ENCODE data around the gene GNB1.

The GNB1 gene

GRCh38 chr1:1757422-1758058 is 133.3 kb downstream of the GNB1 start:
- Histone ChIP-seq H3K23ac (ENCODE audit: low read depth, low read length, poor library complexity) (peak overlapping the region; percentile 97), H3K18ac (ENCODE audit: low read length) (no peak overlapping the region), H4K91ac (ENCODE audit: low read depth, low read length, poor library complexity) (no peak overlapping the region), H2BK12ac (ENCODE audit: low read length) (no peak overlapping the region), H4K8ac (ENCODE audit: low read depth, low read length) (no peak overlapping the region), H3K4me1 (ENCODE audit: control insufficient read depth in 2 of 2, insufficient read depth in 1 of 2, low read depth in 1 of 2, low read length in 2 of 2) (no peaks in the 10 kb centered on the region), H3K9me3 (replicated peaks in 1 of 2; ENCODE audit: control insufficient read depth in 2 of 2, insufficient read depth in 1 of 2, low read depth in 1 of 2, low read length in 2 of 2) (no peaks in the 10 kb centered on the region), H3K9ac (ENCODE audit: low read depth, low read length, poor library complexity) (no peak overlapping the region), H2BK5ac (ENCODE audit: low read length) (peak overlapping the region; percentile 53), H3K14ac (ENCODE audit: low read length) (no peak overlapping the region), H2BK120ac (ENCODE audit: low read depth, low read length) (no peak overlapping the region), H3K4me2 (ENCODE audit: insufficient read depth, low read length, poor library complexity, severe bottlenecking) (no peak overlapping the region), H2AK5ac (ENCODE audit: low read depth, low read length) (no peak overlapping the region), H3K36me3 (replicated peaks in 1 of 2; ENCODE audit: control insufficient read depth in 2 of 2, insufficient read depth in 2 of 2, low read length in 2 of 2) (peaks cover 48 to 94% of the 10 kb centered on the region in 2 donors), H3K4me3 (ENCODE audit: low read length in 2 of 2) (no peak overlapping the region), H3K27me3 (ENCODE audit: control insufficient read depth in 3 of 3, insufficient read depth in 3 of 3, low read depth in 1 of 3, low read length in 3 of 3) (no peaks in the 10 kb centered on the region), H3K4ac (ENCODE audit: low read length) (no peak overlapping the region), H3K79me1 (ENCODE audit: low read depth, low read length) (peaks cover 29% of the 10 kb centered on the region), H3K27ac (replicated peaks; ENCODE audit: low read length) (no peak overlapping the region), H2BK15ac (ENCODE audit: low read length) (no peak overlapping the region), H2AFZ (ENCODE audit: low read length) (no peak overlapping the region)
- no CpG with 5 or more reads among the region's 25 CpGs for WGBS, 2 donors (ENCODE audit: extremely low coverage in 2 of 2, insufficient read length in 2 of 2, insufficient replicate concordance in 1 of 2)
- DNase-seq (ENCODE audit: low spot score), result no peak

- Histone ChIP-seq H2BK15ac (ENCODE audit: low read length) (no peak overlapping the region), H3K14ac (ENCODE audit: low read length) (no peak overlapping the region), H2BK12ac (ENCODE audit: low read length) (no peak overlapping the region), H3K27me3 (ENCODE audit: control insufficient read depth in 3 of 3, insufficient read depth in 3 of 3, low read depth in 1 of 3, low read length in 3 of 3) (no peaks in the 10 kb centered on the region), H3K18ac (ENCODE audit: low read length) (no peak overlapping the region), H3K36me3 (replicated peaks in 1 of 2; ENCODE audit: control insufficient read depth in 2 of 2, insufficient read depth in 2 of 2, low read length in 2 of 2) (peaks cover 46 to 88% of the 10 kb centered on the region in 2 donors), H2AK5ac (ENCODE audit: low read depth, low read length) (no peak overlapping the region), H2BK5ac (ENCODE audit: low read length) (no peak overlapping the region), H3K27ac (replicated peaks; ENCODE audit: low read length) (no peak overlapping the region), H4K8ac (ENCODE audit: low read depth, low read length) (no peak overlapping the region), H2AFZ (ENCODE audit: low read length) (no peak overlapping the region), H3K4me1 (ENCODE audit: control insufficient read depth in 2 of 2, insufficient read depth in 1 of 2, low read depth in 1 of 2, low read length in 2 of 2) (no peaks in the 10 kb centered on the region), H3K4ac (ENCODE audit: low read length) (no peak overlapping the region), H3K4me3 (ENCODE audit: low read length in 2 of 2) (no peak overlapping the region), H3K9me3 (replicated peaks in 1 of 2; ENCODE audit: control insufficient read depth in 2 of 2, insufficient read depth in 1 of 2, low read depth in 1 of 2, low read length in 2 of 2) (no peaks in the 10 kb centered on the region), H3K79me1 (ENCODE audit: low read depth, low read length) (peaks cover 26% of the 10 kb centered on the region), H3K9ac (ENCODE audit: low read depth, low read length, poor library complexity) (no peak overlapping the region), H2BK120ac (ENCODE audit: low read depth, low read length) (no peak overlapping the region), H3K4me2 (ENCODE audit: insufficient read depth, low read length, poor library complexity, severe bottlenecking) (no peak overlapping the region), H3K23ac (ENCODE audit: low read depth, low read length, poor library complexity) (no peak overlapping the region), H4K91ac (ENCODE audit: low read depth, low read length, poor library complexity) (no peak overlapping the region)
- WGBS, 2 donors (ENCODE audit: extremely low coverage in 2 of 2, insufficient read length in 2 of 2, insufficient replicate concordance in 1 of 2), result no CpG with 5 or more reads among the region's 33 CpGs
- DNase-seq (ENCODE audit: low spot score), result no peak
Observed at GRCh38 chr1:1756661-1757421, 134.0 kb downstream of the GNB1 start.

- H2BK12ac ChIP-seq (ENCODE audit: low read length), result no peak overlapping the region
- H2AFZ ChIP-seq (ENCODE audit: low read length), result no peak overlapping the region
- H3K4me1 ChIP-seq (ENCODE audit: control insufficient read depth in 2 of 2, insufficient read depth in 1 of 2, low read depth in 1 of 2, low read length in 2 of 2), result no peaks in the 10 kb centered on the region
- H3K9me3 ChIP-seq (replicated peaks in 1 of 2; ENCODE audit: control insufficient read depth in 2 of 2, insufficient read depth in 1 of 2, low read depth in 1 of 2, low read length in 2 of 2), result no peaks in the 10 kb centered on the region
- H3K14ac ChIP-seq (ENCODE audit: low read length), result no peak overlapping the region
- peaks cover 42 to 78% of the 10 kb centered on the region in 2 donors for H3K36me3 ChIP-seq (replicated peaks in 1 of 2; ENCODE audit: control insufficient read depth in 2 of 2, insufficient read depth in 2 of 2, low read length in 2 of 2)
- no peak overlapping the region for H3K4me3 ChIP-seq (ENCODE audit: low read length in 2 of 2)
- no peak overlapping the region for H3K4ac ChIP-seq (ENCODE audit: low read length)
- no peak overlapping the region for H2BK120ac ChIP-seq (ENCODE audit: low read depth, low read length)
- no peak overlapping the region for H4K91ac ChIP-seq (ENCODE audit: low read depth, low read length, poor library complexity)
- H2BK5ac ChIP-seq (ENCODE audit: low read length), result no peak overlapping the region
- WGBS, 2 donors (ENCODE audit: extremely low coverage in 2 of 2, insufficient read length in 2 of 2, insufficient replicate concordance in 1 of 2), result no CpG with 5 or more reads among the region's 15 CpGs
- H3K27me3 ChIP-seq (ENCODE audit: control insufficient read depth in 3 of 3, insufficient read depth in 3 of 3, low read depth in 1 of 3, low read length in 3 of 3), result no peaks in the 10 kb centered on the region
- H3K79me1 ChIP-seq (ENCODE audit: low read depth, low read length), result peaks cover 25% of the 10 kb centered on the region
- no peak overlapping the region for H3K9ac ChIP-seq (ENCODE audit: low read depth, low read length, poor library complexity)
- no peak overlapping the region for H3K27ac ChIP-seq (replicated peaks; ENCODE audit: low read length)
- H3K23ac ChIP-seq (ENCODE audit: low read depth, low read length, poor library complexity), result peak overlapping the region; percentile 20
- H3K4me2 ChIP-seq (ENCODE audit: insufficient read depth, low read length, poor library complexity, severe bottlenecking), result no peak overlapping the region
- H3K18ac ChIP-seq (ENCODE audit: low read length), result no peak overlapping the region
- H4K8ac ChIP-seq (ENCODE audit: low read depth, low read length), result no peak overlapping the region
- no peak for DNase-seq (ENCODE audit: low spot score)
- no peak overlapping the region for H2AK5ac ChIP-seq (ENCODE audit: low read depth, low read length)
- no peak overlapping the region for H2BK15ac ChIP-seq (ENCODE audit: low read length)
Observed at GRCh38 chr1:1755852-1756251, 135.0 kb downstream of the GNB1 start.

- Histone ChIP-seq H2BK12ac (ENCODE audit: low read length) (no peak overlapping the region), H2BK120ac (ENCODE audit: low read depth, low read length) (no peak overlapping the region), H4K91ac (ENCODE audit: low read depth, low read length, poor library complexity) (no peak overlapping the region), H3K27ac (replicated peaks; ENCODE audit: low read length) (no peak overlapping the region), H3K4me2 (ENCODE audit: insufficient read depth, low read length, poor library complexity, severe bottlenecking) (no peak overlapping the region), H4K8ac (ENCODE audit: low read depth, low read length) (no peak overlapping the region), H2BK5ac (ENCODE audit: low read length) (no peak overlapping the region), H3K23ac (ENCODE audit: low read depth, low read length, poor library complexity) (peak overlapping the region; percentile 20), H3K27me3 (ENCODE audit: control insufficient read depth in 3 of 3, insufficient read depth in 3 of 3, low read depth in 1 of 3, low read length in 3 of 3) (no peaks in the 10 kb centered on the region), H3K4ac (ENCODE audit: low read length) (no peak overlapping the region), H3K4me1 (ENCODE audit: control insufficient read depth in 2 of 2, insufficient read depth in 1 of 2, low read depth in 1 of 2, low read length in 2 of 2) (no peaks in the 10 kb centered on the region), H3K36me3 (replicated peaks in 1 of 2; ENCODE audit: control insufficient read depth in 2 of 2, insufficient read depth in 2 of 2, low read length in 2 of 2) (peaks cover 38 to 74% of the 10 kb centered on the region in 2 donors), H3K18ac (ENCODE audit: low read length) (no peak overlapping the region), H3K9ac (ENCODE audit: low read depth, low read length, poor library complexity) (no peak overlapping the region), H3K79me1 (ENCODE audit: low read depth, low read length) (peaks cover 25% of the 10 kb centered on the region), H3K9me3 (replicated peaks in 1 of 2; ENCODE audit: control insufficient read depth in 2 of 2, insufficient read depth in 1 of 2, low read depth in 1 of 2, low read length in 2 of 2) (no peaks in the 10 kb centered on the region), H2AFZ (ENCODE audit: low read length) (no peak overlapping the region), H3K4me3 (ENCODE audit: low read length in 2 of 2) (no peak overlapping the region), H3K14ac (ENCODE audit: low read length) (no peak overlapping the region), H2AK5ac (ENCODE audit: low read depth, low read length) (no peak overlapping the region), H2BK15ac (ENCODE audit: low read length) (no peak overlapping the region)
- WGBS, 2 donors (ENCODE audit: extremely low coverage in 2 of 2, insufficient read length in 2 of 2, insufficient replicate concordance in 1 of 2), result no CpG with 5 or more reads among the region's 19 CpGs
- DNase-seq (ENCODE audit: low spot score), result no peak
Observed at GRCh38 chr1:1755426-1755825, 135.5 kb downstream of the GNB1 start.
